ENCODE results near the gene GART.

DNA sequence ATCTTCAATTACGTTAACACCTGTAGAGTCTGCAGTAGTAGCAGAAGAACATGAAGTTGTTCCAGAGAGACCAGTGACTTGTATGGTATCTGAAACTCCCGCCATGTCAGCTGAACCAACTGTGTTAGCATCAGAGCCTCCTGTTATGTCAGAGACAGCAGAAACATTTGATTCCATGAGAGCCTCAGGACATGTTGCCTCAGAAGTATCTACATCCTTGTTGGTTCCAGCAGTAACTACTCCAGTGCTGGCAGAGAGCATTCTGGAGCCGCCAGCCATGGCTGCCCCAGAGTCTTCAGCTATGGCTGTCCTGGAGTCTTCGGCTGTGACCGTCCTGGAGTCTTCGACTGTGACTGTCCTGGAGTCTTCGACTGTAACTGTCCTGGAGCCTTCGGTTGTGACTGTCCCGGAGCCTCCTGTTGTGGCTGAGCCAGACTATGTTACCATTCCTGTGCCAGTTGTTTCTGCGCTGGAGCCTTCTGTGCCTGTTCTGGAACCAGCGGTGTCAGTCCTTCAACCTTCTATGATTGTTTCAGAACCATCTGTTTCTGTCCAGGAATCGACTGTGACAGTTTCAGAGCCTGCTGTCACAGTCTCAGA lies 11.2 kb upstream of the GART start:
- TF ChIP-seq CTCF (IDR thresholded peaks at IDR 0.05) (no peak), POLR2A (IDR thresholded peaks at IDR 0.05) (no peak), POLR2AphosphoS5 (IDR thresholded peaks at IDR 0.05) (no peak)
